ENCODE data around the gene NEK7.

DNA sequence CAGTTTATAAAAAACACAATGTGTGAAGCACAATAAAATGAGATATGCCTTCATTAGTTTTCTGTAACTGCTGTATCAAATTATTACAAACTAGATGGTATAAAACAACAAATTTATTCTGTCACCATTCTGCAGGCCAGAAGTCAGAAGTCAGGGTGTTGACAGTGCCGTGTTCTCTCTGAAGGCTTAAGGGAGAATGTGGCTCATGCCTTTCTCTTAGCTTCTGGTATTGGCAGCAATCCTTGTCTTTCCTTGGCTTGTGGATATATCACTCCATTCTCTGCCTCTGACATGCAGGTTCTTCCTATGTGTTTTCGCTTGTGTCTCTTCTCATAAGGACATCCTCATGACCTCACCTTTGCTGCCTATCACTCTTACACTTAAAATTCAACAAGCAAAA lies 10.1 kb downstream of the NEK7 start:
- TF ChIP-seq, protein P1, sequence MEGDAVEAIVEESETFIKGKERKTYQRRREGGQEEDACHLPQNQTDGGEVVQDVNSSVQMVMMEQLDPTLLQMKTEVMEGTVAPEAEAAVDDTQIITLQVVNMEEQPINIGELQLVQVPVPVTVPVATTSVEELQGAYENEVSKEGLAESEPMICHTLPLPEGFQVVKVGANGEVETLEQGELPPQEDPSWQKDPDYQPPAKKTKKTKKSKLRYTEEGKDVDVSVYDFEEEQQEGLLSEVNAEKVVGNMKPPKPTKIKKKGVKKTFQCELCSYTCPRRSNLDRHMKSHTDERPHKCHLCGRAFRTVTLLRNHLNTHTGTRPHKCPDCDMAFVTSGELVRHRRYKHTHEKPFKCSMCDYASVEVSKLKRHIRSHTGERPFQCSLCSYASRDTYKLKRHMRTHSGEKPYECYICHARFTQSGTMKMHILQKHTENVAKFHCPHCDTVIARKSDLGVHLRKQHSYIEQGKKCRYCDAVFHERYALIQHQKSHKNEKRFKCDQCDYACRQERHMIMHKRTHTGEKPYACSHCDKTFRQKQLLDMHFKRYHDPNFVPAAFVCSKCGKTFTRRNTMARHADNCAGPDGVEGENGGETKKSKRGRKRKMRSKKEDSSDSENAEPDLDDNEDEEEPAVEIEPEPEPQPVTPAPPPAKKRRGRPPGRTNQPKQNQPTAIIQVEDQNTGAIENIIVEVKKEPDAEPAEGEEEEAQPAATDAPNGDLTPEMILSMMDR (IDR thresholded peaks at IDR 0.05) = no peak
- no peak for TF ChIP-seq EZH2 (IDR thresholded peaks at IDR 0.05)
